ENCODE results near the gene ASTN2. TPM values are rescaled to one million over a fixed set of nuclear protein-coding genes. Genes with fewer than 3 reads are reported as not detected.

Gene ASTN2
- total and polyA plus RNA-seq, 9 donors, result 1.8 to 6.4 (median 3.2) TPM

GRCh38 chr9:116673375-116673774, 741.5 kb downstream of the ASTN2 start:
- DNase-seq, result no peak
- no peaks in the 10 kb centered on the region for H3K36me3 ChIP-seq
- H3K9me3 ChIP-seq, result no peaks in the 10 kb centered on the region
- H3K27ac ChIP-seq, result no peak overlapping the region
- no peak overlapping the region for H3K4me3 ChIP-seq
- TF ChIP-seq CTCF (IDR thresholded peaks at IDR 0.05) (no peak), POLR2A (IDR thresholded peaks at IDR 0.05) (no peak), EP300 (IDR thresholded peaks at IDR 0.05) (no peak)
- 2 to 95% (median 48%) methylated on average over 1 of the region's 1 CpG for WGBS, 3 donors
- H3K27me3 ChIP-seq, result no peaks in the 10 kb centered on the region
- intact Hi-C loops (cut with DNase I), result no loop called here
- no peaks in the 10 kb centered on the region for H3K4me1 ChIP-seq (ENCODE audit: insufficient read depth)

GRCh38 chr9:116671605-116672004, 743.3 kb downstream of the ASTN2 start:
- no peak overlapping the region for H3K4me3 ChIP-seq
- no peaks in the 10 kb centered on the region for H3K36me3 ChIP-seq
- H3K4me1 ChIP-seq (ENCODE audit: insufficient read depth), result no peaks in the 10 kb centered on the region
- TF ChIP-seq POLR2A (IDR thresholded peaks at IDR 0.05) (no peak), EP300 (IDR thresholded peaks at IDR 0.05) (no peak), CTCF (IDR thresholded peaks at IDR 0.05) (no peak)
- intact Hi-C loops (cut with DNase I), result no loop called here
- 77 to 87% (median 86%) methylated on average over 2 of the region's 2 CpGs for WGBS, 3 donors
- no peak overlapping the region for H3K27ac ChIP-seq
- no peaks in the 10 kb centered on the region for H3K9me3 ChIP-seq
- DNase-seq, result no peak
- no peaks in the 10 kb centered on the region for H3K27me3 ChIP-seq

GRCh38 chr9:116668970-116669695, 745.7 kb downstream of the ASTN2 start:
- no peaks in the 10 kb centered on the region for H3K4me1 ChIP-seq (ENCODE audit: insufficient read depth)
- no peaks in the 10 kb centered on the region for H3K27me3 ChIP-seq
- no peaks in the 10 kb centered on the region for H3K36me3 ChIP-seq
- H3K27ac ChIP-seq, result no peak overlapping the region
- H3K9me3 ChIP-seq, result no peaks in the 10 kb centered on the region
- no peak for TF ChIP-seq EP300 (IDR thresholded peaks at IDR 0.05)
- no peak for TF ChIP-seq POLR2A (IDR thresholded peaks at IDR 0.05)
- TF ChIP-seq CTCF (IDR thresholded peaks at IDR 0.05), result no peak
- no peak for DNase-seq
- intact Hi-C loops (cut with DNase I), result no loop called here
- WGBS, 3 donors, result 83 to 98% (median 95%) methylated on average over 4 of the region's 4 CpGs
- no peak overlapping the region for H3K4me3 ChIP-seq

GRCh38 chr9:116663581-116663980, 751.3 kb downstream of the ASTN2 start:
- TF ChIP-seq POLR2A (IDR thresholded peaks at IDR 0.05) (no peak), EP300 (IDR thresholded peaks at IDR 0.05) (no peak), CTCF (IDR thresholded peaks at IDR 0.05) (no peak)
- Histone ChIP-seq H3K27me3 (no peaks in the 10 kb centered on the region), H3K36me3 (no peaks in the 10 kb centered on the region), H3K27ac (no peak overlapping the region), H3K4me1 (ENCODE audit: insufficient read depth) (no peaks in the 10 kb centered on the region), H3K4me3 (no peak overlapping the region), H3K9me3 (no peaks in the 10 kb centered on the region)
- no peak for DNase-seq
- WGBS, 3 donors, result 93 to 100% (median 99%) methylated on average over 1 of the region's 1 CpG
- intact Hi-C loops (cut with DNase I), result no loop called here
